SKM-1 treated with dmso at 0.1 percent for 144 hours (cell line): ENCODE results near the gene DGKD.
"Not testable (repeated sequence)": the region's sequence is repeated elsewhere in the genome, so short reads cannot be mapped to it uniquely, and the experiment has no call there.

Source experiments
- DNase-seq: peaks from one replicate; lab custom pipeline; 2025; ENCODE audit not compliant: unreplicated experiment; lab: John Stamatoyannopoulos, UW

DGKD gene

GRCh38 chr2:233353769-233354499 is at the start of gene DGKD:
Gene DGKD, plus strand, starts transcription at chr2:233354494. Its CDS starts 25 bp downstream, at chr2:233354519.
- DNase-seq: peak; percentile 40

GRCh38 chr2:233307565-233307964 is 46.7 kb upstream of the DGKD start, which contains the start of gene SAG:
Gene SAG, plus strand, starts transcription at chr2:233307816. Its CDS starts 1,374 bp downstream, at chr2:233309190.
- no peak for DNase-seq

- DNase-seq: no peak
Observed at GRCh38 chr2:233311241-233311926, 42.9 kb upstream of the DGKD start.

- no peak for DNase-seq
Observed at GRCh38 chr2:233312874-233313273, 41.4 kb upstream of the DGKD start.

GRCh38 chr2:233314180-233314925 is 39.9 kb upstream of the DGKD start:
- DNase-seq: no peak

GRCh38 chr2:233317196-233317943 is 36.9 kb upstream of the DGKD start:
- no peak for DNase-seq

- DNase-seq: no peak
Observed at GRCh38 chr2:233319256-233319655, 35.0 kb upstream of the DGKD start.

- no peak for DNase-seq
Observed at GRCh38 chr2:233320470-233320869, 33.8 kb upstream of the DGKD start.

GRCh38 chr2:233321166-233321565 is 33.1 kb upstream of the DGKD start:
- no peak for DNase-seq

- no peak for DNase-seq
Observed at GRCh38 chr2:233323851-233324250, 30.4 kb upstream of the DGKD start.

- DNase-seq: no peak
Observed at GRCh38 chr2:233325256-233325655, 29.0 kb upstream of the DGKD start.

- DNase-seq: no peak
Observed at GRCh38 chr2:233325814-233326213, 28.5 kb upstream of the DGKD start.

- no peak for DNase-seq
Observed at GRCh38 chr2:233326500-233326899, 27.8 kb upstream of the DGKD start.

GRCh38 chr2:233328922-233329321 is 25.4 kb upstream of the DGKD start:
- DNase-seq: no peak

GRCh38 chr2:233329489-233330135 is 24.7 kb upstream of the DGKD start:
- no peak for DNase-seq

- peak; percentile 99 for DNase-seq
Observed at GRCh38 chr2:233331536-233331935, 22.8 kb upstream of the DGKD start.

GRCh38 chr2:233332125-233332524 is 22.2 kb upstream of the DGKD start:
- no peak for DNase-seq

GRCh38 chr2:233334915-233335314 is 19.4 kb upstream of the DGKD start:
- no peak for DNase-seq

- DNase-seq: not testable (repeated sequence)
Observed at GRCh38 chr2:233336091-233336490, 18.2 kb upstream of the DGKD start.

- no peak for DNase-seq
Observed at GRCh38 chr2:233336541-233336940, 17.8 kb upstream of the DGKD start.

GRCh38 chr2:233338046-233338445 is 16.2 kb upstream of the DGKD start:
- no peak for DNase-seq
